Measurements from ENCODE around the gene CPNE8. TPM values are rescaled to one million over a fixed set of nuclear protein-coding genes. Genes with fewer than 3 reads are reported as not detected.

Gene CPNE8
- total RNA-seq, 1 experiment from 2014 or later, result 23.6 TPM

- H3K36me3 ChIP-seq (ENCODE audit: control insufficient read depth, insufficient read depth, low read length), result no peaks in the 10 kb centered on the region
- peaks cover 2% of the 10 kb centered on the region for H3K4me1 ChIP-seq (ENCODE audit: control insufficient read depth, insufficient read depth, low read length)
- POLR2A ChIA-PET, result no interaction called here
- H3K27ac ChIP-seq (ENCODE audit: low read length), result no peak overlapping the region
- intact Hi-C loops (cut with micrococcal nuclease; ENCODE audit: unreplicated experiment), result no loop called here
- CTCF ChIA-PET, result interaction anchor here (0.6 kb wide), 1 partner anchor 1411 kb away, joined by 3 read pairs; no protein-coding TSS in a partner anchor
- H3K9me3 ChIP-seq (ENCODE audit: control insufficient read depth, insufficient read depth, low read depth, low read length), result no peaks in the 10 kb centered on the region
- TF ChIP-seq SIN3A (IDR thresholded peaks at IDR 0.05; ENCODE audit: borderline replicate concordance, insufficient read depth, low read depth, low read length) (no peak), CTCF (IDR thresholded peaks at IDR 0.05) (no peak), REST (IDR thresholded peaks at IDR 0.05; ENCODE audit: insufficient read depth in 1 of 2, low read depth in 2 of 2, low read length in 1 of 2) (no peak), TCF7L2 (IDR thresholded peaks at IDR 0.05; ENCODE audit: low read depth, low read length) (no peak), POLR2AphosphoS5 (IDR thresholded peaks at IDR 0.05; ENCODE audit: low read depth, low read length) (no peak)
- DNase-seq (ENCODE audit: low read depth, low spot score), result no peak
- H3K27me3 ChIP-seq (ENCODE audit: control insufficient read depth, insufficient read depth, low read length), result no peaks in the 10 kb centered on the region
- H3K4me3 ChIP-seq (ENCODE audit: low read depth in 2 of 2, low read length in 2 of 2), result no peak overlapping the region
- ATAC-seq, result no peak
- no TSS peak for BruUV-seq (replicated peaks)
- in situ Hi-C loops (cut with HindIII; ENCODE audit: low pct_unique_long_range_greater_than_20kb, low sequenced_read_pairs), result no loop called here
Measured at GRCh38 chr12:38892976-38893375, 12.4 kb downstream of the CPNE8 start.

- POLR2A ChIA-PET, result no interaction called here
- no peak for TF ChIP-seq CTCF (IDR thresholded peaks at IDR 0.05)
- no peak for TF ChIP-seq REST (IDR thresholded peaks at IDR 0.05; ENCODE audit: insufficient read depth in 1 of 2, low read depth in 2 of 2, low read length in 1 of 2)
- TF ChIP-seq TCF7L2 (IDR thresholded peaks at IDR 0.05; ENCODE audit: low read depth, low read length), result no peak
- TF ChIP-seq POLR2AphosphoS5 (IDR thresholded peaks at IDR 0.05; ENCODE audit: low read depth, low read length), result no peak
- no peak for TF ChIP-seq SIN3A (IDR thresholded peaks at IDR 0.05; ENCODE audit: borderline replicate concordance, insufficient read depth, low read depth, low read length)
- H3K27ac ChIP-seq (ENCODE audit: low read length), result no peak overlapping the region
- BruUV-seq (replicated peaks), result no TSS peak
- H3K27me3 ChIP-seq (ENCODE audit: control insufficient read depth, insufficient read depth, low read length), result no peaks in the 10 kb centered on the region
- intact Hi-C loops (cut with micrococcal nuclease; ENCODE audit: unreplicated experiment) (no loop called here), in situ Hi-C loops (cut with HindIII; ENCODE audit: low pct_unique_long_range_greater_than_20kb, low sequenced_read_pairs) (no loop called here)
- H3K9me3 ChIP-seq (ENCODE audit: control insufficient read depth, insufficient read depth, low read depth, low read length), result no peaks in the 10 kb centered on the region
- no peaks in the 10 kb centered on the region for H3K36me3 ChIP-seq (ENCODE audit: control insufficient read depth, insufficient read depth, low read length)
- no peak overlapping the region for H3K4me3 ChIP-seq (ENCODE audit: low read depth in 2 of 2, low read length in 2 of 2)
- CTCF ChIA-PET, result interaction anchor here (0.6 kb wide), 1 partner anchor 1412 kb away, joined by 3 read pairs; no protein-coding TSS in a partner anchor
- no peak for DNase-seq (ENCODE audit: low read depth, low spot score)
- ATAC-seq, result no peak
- no peaks in the 10 kb centered on the region for H3K4me1 ChIP-seq (ENCODE audit: control insufficient read depth, insufficient read depth, low read length)
Measured at GRCh38 chr12:38892087-38892786, 13.2 kb downstream of the CPNE8 start.

Measured in Panc1 (cell line).